GF-D8 (cell line): ENCODE measurements around the gene SPG7.
A peak's percentile ranks its signal among the peaks of the same experiment; 100 is the strongest.

Experiments
- DNase-seq: peaks from one replicate; lab custom pipeline; 2025; lab: John Stamatoyannopoulos, UW

Gene SPG7

DNA sequence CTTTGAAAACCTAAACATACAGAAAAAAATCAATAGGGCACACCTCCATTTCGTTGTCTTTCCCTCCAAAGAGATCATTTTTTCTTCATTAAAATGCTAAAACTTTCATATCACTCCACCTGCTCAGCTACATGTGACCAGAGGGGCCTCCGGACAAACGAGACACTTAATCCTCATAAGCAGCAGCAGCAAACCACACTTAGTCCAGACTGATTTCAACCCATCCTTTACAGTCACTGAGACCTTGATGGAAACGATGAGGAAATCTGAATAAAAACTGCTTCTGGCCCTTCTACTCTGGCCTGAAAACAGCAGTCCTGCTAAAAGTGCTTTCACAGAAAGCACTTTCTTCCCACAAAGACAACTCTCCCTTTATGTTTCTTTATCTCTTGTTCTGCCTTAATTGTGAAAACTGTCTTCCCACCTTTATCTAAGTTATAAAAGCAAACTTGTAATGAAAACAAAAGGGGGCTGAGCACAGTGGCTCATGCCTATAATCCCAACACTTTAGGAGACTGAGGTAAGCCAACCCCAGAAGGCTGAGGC, 22.4 kb upstream of the SPG7 start:
- no peak for DNase-seq

DNA sequence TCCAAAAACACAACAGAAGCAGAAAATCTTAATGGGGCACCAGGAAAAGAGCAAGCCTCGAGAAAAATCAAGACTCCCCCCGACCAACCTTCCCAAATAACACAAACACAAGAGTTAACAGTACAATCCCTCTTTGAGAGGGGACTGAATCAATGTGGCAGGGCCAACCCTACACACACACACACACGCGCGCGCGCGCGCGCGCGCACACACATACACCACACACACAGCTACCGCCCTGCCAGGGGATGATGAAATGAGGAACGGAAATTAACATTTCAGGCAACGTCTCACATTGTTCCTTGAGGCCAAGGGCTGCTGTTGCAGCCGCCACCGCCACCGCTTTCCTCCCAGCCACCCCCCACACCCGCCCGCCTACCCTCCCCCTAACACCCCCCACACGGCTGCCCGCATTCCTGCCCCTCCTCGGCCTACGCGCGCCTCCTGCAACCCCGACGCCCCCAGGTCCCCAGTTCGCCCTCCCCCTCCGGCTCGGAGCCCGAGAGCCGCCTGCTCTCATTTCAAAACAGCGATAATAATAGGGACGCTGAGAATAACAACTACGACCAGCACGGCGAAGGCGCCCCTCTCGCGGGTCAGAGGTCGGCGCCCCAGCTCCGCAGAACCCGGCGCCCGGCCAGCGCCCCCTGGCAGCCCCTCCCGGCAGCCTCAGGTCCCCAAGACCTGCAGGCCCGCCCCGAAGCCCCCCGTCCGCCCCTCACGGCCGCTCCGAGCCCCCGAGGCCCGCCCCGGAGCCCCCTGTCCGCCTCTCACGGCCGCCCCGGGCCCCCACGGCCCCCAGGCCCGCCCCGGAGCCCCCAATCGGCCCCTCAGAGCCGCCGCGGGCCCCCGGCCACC, 18.9 kb upstream of the SPG7 start:
- peak; percentile 88 for DNase-seq

DNA sequence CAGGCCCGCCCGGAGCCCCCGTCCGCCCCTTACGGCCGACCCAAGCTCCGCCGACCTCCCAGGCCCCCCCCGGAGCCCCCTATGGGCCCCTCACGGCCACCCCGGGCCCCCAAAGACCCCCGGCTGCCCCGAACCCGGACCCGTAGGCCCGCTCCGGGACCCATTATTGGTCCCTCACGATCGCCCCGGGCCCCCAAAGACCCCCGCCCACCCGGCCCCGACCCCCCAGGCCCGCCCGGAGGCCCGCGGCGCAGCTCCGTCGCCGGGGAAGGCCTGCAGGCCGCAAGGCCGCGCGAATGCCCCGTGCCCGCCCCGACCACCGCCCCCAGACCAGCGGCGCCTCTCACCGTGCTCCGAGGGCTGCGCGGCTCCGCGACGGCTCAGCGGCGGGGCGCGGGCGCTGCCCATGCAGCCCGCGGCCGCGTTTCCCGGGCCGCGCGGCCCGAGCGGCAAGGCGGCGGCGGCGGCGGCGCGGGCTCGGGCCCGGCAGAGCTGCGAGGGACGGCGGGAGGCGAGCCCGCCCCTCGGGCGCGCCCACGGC, 18.2 kb upstream of the SPG7 start:
- no peak for DNase-seq

DNA sequence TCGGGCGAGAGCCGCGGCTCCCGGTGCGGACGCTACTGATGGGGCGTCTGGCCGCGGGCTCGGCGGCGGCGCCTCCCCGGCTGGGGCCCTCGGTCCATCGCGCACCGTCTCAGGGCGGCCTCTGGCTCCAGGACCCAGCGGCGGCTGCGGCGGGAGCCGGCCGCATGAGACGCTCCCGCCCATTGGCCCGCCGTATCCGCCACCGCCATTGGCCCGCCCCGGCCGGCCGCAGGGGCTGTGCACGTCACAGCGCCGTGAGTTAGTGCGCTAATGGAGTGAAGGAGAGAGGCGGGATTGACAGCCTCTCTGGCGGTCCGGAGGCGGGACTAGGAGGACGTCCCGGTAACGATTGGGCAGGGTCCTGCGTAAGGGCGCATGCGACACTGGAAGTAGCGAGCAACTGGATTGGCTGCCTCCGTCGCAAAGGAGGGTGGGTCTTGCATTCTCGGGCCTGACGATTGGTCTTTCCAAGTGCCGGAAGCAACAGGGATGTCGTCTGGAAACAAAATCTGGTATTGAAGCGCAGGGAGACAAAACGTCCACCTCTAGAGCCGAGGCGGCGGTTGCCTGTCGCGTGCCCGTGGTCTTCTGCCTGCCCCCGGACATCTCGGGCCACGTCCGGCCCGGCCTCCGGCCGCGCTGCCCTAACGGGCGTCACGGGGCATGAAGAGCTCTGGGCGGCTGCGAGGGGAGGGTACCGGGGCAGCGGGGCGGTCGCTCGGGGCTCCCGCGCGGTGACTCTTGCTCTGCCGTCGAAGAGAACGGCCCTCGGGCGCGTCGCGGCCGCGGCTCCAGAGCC, 17.6 kb upstream of the SPG7 start, which contains the start of gene ANKRD11:
ANKRD11 (minus strand) TSS at position 123 of the 799 bp plus-strand sequence. CDS start 173,542 bp downstream, outside the sequence.
- DNase-seq, result peak; percentile 98

DNA sequence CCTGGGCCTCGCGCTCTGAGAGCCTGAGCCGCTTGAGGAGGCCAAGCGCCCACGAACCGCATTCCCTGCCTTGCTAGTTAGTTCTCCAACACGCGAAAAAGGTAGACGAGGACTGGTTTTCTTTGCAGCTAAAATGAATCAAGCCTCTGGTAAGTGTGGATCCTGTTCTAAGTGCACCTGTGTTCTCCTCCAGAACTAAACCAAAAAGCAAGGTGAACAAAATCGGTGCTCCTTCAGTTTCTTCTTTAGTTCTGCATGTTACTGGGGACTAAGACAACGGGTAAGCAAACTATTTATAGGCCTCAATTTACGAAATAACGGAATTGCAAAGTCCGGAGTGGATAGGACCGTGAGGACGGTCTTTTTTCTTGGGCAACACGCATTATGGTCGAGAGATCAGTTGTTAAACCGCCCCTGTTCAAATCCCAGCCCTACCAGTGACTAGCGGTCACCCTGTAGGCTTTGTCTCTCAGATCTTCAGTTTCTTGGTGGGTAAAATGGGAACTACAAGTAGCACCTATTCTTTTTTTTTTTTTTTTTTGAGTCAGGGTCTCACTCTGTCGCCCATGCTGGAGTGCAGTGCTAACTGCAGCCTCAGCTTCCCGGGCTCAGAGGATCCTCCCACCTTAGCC, 16.8 kb upstream of the SPG7 start:
- DNase-seq, result peak; percentile 16

DNA sequence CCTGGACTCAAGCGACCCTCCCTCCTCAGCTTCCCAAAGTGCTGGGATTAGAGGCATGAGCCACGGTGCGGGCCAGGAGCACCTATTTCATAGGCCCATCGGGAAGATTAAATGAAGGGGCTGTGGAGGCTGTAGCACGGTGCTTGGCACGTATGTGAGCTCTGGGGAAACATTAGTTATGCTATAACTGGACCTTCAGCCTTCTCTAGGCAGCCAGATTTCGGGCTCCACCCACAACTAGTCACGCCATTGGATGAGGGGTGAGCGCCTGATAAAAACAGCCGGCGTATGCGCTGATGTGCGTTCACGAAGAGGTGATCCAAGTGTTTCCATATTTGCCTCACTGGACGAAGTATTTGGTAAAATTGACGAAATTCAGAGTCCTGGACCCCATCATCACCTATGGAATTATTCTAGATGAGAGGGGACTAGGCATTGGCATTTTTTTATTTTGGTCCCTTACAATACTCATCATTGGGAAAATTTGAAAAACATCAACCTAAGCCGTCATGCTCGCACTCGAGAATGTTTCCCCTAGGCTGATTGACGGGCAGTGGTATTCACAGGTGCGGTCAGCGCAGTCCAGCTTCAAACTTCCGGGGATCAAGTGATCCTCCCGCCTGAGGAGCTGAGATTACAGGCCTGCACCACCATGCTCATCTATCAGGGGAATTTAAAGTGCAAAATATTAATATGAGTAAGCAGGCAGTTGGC, 16.1 kb upstream of the SPG7 start:
- no peak for DNase-seq

DNA sequence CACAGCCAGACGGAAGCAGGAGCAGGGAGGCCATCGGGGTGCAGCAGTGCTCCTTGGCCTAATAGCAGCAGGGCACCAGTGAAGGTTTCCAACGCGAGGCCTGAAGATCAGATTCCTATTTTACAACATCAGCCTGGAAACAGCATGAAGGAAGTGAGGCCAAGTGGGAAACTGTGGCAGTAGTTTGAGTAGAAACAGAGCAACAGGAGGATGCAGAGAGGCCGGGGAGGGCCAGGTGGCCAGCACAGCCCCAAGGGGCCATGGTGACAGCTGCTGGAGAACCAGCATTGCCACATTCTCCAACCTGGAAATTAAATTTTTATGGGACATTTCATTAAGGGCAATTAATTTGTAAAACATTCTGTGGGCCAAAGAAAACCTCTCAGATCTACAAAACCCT, 14.4 kb upstream of the SPG7 start:
- DNase-seq, result no peak

DNA sequence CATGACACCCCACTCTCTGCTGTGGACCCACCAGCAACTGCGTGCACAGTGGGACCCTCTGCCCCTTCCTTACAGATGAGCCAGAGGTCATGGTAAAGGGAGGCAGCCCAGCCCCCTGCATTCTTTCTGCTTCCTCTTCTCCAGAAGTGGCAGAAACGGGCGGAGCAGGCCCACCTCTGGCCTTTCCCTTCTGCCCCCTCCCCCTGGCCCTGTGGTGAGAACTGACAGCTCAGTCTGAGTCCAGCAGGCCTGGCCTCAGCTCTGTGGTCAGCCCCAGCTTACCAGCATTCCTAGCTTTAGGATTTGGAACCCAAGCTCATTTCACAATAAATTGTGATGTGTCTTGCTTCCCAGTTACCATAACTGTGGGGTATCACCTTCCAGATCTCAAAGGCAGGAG, 13.1 kb upstream of the SPG7 start:
- no peak for DNase-seq

DNA sequence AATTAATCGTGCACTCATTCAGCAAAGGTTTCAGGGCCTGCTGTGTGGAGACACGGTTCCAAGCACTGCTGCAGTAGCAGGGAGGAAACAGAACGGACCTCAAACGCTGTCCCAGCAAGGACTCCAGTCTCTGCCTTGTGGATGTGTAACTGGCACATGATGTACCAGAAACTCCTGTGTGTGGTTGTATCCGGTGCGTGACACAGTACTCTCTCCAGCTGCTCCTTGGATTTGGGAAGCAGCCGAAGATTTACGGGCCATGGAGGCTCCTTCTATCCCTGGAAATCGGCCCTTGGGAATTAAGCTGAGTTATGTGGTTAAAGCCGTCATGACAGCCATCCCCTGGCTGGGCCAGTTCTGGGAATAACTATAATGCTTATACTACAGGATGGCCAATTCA, 9.4 kb upstream of the SPG7 start:
- no peak for DNase-seq

DNA sequence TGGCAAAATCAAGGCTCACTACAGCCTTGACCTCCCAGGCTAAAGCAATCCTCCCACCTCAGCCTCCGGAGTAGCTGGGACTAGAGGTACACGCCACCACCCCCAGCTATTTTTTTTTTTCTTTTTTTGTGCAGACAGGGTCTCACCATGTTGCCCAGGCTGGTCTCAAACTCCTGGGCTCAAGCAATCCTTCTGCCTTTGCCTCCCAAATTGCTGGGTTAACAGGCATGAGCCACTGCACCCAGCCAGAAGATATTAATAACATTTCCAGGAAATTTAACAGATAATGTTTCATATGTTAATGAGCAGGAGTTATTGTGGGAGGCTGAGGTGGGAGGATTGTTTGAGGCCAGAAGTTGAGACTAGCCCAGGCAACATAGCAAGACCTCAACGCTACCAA, 8.4 kb upstream of the SPG7 start:
- no peak for DNase-seq

DNA sequence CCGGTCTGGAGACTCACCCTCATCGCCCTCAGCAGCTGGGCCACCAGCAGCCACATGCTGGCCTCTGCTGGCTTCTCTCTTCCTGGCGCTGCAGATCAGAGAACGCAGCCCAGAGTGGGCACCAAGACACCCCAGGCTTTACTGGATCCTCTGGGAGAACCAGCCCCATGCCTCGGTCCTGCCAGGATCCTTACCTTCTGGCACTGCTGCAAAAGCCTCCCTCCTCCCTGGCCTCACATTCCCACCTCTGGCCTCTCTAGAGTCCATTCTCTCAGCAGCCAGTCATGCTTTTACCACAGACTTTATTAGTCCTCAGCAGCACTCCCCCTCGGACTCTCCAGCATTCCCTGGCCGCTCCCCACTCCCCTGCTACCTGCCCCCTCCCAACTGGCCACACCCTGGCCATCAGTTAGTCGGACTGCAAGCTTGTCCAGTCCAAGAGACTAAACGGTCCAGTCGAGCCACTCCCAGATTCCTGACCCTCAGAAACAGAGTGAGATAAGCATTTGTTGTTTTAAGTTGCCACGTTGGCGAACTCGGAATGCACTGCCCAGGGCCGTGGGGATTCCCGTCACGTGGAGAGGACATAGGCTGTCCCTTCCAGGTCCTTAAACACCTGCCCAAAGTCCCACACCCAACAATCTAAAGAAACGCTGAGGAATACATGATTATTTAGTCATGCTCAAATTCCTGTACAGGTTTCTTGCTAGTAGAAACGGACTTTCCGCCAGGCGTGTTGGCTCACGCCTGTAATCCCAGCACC, 5.9 kb upstream of the SPG7 start:
- DNase-seq, result no peak

DNA sequence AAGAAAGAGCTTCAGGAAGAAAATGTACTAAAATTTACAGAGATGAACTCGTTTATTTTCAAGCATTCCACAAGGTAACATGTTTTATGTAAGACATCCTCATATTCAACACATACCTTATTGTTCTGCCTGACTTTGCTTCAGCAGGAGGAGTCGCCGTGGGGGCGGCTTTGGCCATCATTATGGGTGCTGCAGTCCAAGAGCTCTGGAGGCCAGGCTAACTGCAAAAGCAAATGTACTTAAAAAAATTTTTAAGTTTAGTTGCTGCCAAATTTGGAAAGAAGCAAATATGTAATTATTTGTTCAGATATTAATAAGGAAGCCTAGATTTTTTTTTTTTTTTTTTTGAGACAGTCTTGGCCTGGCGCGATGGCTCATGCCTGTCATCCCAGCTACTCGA, 4.1 kb upstream of the SPG7 start:
- DNase-seq, result no peak

DNA sequence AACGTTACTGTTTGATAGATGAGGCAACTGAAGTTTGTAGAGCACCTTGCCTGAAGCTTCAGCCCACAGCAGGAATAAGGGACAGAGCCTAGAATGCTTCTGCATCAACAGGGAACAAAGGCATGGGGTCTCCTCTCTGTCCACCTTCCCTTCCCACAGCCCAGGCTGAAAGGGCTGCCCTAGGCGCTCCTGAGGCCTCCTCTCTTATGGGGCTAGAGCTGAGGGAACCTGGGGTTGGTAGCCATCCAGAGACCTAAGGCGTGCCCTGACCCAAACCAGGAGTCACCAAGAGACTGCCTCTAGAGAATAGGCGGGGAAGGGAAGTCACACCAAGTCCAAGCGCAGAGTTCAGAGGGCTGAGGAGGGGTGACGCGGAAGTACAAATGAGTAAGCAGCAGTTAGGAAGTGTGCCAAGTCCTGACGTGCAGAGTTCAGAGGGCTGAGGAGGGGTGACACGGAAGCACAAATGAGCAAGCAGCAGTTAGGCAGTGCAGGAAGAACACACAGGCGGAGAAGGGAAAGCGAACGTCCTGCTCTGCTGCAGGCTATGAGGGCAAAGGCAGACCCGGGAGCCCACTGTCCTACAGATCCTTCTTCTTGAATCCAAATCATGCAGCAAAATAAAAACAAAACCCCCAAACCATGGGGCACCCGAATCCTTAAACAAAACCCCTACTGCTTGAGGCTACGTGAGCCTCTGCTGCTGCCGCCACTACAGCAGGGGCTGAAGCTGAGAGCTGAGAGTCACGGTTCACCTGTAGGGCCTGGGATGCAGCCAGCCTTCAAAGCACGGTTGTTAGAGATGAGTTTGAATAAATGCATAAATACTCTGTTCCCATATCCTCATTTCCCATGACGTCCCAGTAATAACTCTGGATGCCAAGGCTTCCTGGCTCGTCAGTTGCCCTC, 2.7 kb upstream of the SPG7 start:
- DNase-seq, result peak; percentile 96

DNA sequence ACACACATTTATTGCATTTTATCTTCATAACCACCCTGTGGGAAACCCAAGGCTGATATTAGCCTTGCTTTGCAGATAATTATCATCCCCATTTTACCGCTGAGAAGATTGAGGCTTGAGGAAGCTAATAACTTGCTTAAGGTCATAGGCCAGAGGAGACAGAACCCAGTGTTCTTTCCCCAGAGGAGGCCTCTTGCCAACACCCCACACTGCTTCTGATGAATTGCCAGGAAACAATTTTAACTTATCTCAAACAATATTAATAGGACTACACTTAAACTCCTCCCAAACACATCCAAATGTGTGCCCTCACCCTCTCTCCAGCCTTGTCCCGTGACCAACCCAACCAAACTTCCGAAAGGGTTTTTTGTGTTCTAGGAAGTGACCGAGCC, 2.1 kb upstream of the SPG7 start:
- peak; percentile 36 for DNase-seq

DNA sequence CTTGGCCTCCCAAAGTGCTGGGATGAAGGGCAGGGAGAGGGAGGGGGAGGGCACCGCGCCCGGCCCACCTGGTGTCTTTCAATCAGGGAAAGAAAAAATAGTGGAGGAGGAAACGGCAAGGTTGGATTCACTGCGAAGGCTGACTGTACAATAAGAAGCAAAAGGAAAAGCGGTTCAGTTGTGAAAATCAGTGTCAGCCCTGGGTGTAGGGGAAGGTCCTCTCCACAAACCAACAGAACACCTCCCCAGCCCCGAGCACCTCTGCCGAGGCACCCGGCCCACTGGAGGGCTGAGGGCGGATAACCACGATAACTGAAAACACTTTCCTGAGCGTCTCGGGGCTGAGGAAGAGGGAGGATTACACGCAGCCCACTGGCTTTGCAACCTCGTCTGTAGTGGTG, 1.4 kb upstream of the SPG7 start:
- no peak for DNase-seq

DNA sequence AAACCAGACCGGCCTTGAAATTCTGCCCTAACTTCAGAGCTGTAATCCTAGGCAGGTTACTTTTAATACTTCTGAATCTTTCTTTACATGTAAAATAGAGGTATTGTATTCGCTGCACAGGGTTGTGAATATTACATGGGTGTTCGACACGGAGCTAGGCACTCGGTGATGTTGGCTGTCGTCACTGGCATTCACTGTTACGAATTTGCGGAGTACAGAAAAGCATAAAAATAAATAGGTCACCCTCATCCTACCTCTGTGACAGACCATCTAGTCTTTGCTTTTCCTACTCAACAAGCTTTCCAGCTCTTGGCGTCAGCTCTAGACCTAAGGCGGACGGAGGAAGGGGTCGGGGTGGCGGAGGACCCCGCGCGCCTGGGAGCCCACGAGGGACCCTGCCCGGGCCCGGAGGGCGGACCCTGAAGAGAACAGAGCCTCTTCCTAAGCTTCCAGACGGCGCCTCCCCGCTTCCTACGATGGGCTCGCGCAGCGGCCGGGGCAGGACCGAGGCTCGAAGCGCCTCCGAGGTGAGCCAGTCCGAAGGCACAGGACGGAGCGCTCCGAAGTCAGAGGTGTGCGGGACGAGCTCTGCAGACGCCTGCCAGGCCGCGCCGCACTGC, 879 bp upstream of the SPG7 start:
- no peak for DNase-seq

DNA sequence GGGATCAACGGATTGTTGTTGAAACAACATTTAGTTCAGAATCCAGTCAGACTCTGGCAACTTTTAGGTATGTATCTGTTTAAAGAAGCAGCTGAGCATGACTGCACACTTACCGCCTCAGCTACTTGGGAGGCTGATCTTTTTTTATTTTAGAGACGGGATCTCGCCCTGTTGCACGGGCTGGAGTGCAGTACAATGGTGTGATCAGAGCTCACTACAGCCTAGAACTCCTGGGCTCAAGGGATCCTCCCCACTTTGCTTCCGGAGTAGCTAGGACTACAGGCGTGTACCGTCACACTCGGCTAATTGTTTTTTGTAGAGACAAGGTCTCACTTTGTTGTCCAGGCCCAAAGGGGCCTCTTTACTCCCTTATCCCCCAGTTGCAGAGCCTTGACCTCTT, 2.3 kb downstream of the SPG7 start:
- no peak for DNase-seq

DNA sequence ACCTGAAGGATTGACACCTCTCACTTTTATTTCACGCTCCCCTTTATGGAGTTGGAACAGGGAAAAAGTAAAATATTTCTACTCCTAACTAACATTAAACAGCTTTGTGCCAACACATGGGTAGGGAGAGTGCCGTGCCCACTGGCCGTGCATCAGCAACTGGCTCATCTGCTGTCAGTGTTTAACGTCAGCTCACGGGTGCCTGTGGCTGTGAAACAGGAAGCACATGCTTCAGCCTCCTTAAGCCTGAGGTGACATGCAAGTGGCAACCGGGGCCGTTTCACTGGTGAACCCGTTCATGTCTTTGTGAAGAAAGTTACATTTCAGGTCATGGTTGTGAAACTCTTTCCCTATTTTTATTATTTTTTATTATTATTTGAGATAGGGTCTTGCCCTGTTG, 3.2 kb downstream of the SPG7 start:
- DNase-seq, result no peak

DNA sequence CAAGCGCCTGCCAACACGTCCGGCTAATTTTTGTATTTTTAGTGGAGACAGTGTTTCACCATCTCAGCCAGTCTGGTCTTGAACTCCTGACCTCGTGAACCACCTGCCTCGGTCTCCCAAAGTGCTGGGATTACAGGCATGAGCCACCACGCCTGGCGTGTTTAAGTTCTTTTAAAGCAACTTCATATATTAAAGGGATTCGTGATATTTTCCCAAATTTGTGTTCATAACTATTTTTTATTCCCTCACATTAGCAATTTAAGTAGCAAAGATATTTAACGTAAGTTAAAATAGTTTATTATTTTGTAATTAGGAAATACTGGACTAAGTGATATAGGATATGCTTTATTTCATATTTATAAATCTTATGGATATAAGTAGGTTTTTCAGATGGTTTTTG, 4.2 kb downstream of the SPG7 start:
- DNase-seq, result no peak
